NAMALWA (cell line): ENCODE data around the gene UBE2R2.
"Not testable (repeated sequence)": the region's sequence is repeated elsewhere in the genome, so short reads cannot be mapped to it uniquely, and the experiment has no call there.

Experiments used
- DNase-seq: peaks from one replicate; pipeline ENCODE4 v3.0.0-alpha.2; 2015; ENCODE audit warnings: low spot score

UBE2R2 gene

GRCh38 chr9:33816327-33817252 is at the start of gene UBE2R2:
Gene UBE2R2, plus strand, starts transcription at chr9:33817160. Its CDS starts 598 bp downstream, at chr9:33817758.
- DNase-seq = peak; percentile 90

DNA sequence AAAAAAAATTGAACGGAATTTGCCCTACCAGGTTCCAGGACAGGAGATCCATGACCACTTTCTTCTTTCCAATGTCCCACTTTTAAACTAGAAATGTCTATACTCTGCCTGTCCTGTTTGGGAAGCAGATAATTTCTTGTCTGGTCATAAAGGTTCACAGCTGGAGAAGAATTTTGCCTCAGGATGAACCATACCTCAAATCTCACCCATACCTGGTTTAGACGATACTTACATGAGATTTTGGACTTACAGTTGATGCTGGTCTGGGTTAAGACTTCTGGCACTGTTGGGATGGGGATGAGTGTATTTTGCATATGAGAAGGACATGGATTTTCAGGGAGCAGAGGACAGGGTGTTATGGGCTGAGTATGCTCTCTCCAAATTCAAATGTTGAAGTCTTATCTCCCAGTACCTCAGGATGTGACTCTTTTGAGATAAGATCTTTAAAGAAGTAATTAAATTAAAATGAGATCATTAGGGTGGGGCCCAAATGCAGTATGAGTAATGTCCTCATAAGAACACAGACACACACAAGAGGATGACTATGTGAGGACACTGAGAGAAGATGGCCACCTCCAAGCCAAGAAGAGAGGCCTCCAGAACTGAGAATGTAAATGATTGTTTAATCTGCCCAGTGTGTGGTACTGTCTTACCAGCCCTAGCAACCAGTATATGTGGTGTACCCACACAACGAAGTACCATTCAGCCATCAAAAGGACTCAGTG is 46.6 kb upstream of the UBE2R2 start:
- not testable (repeated sequence) for DNase-seq

GRCh38 chr9:33773135-33773534 is 43.8 kb upstream of the UBE2R2 start:
- DNase-seq = not testable (repeated sequence)

- DNase-seq = not testable (repeated sequence)
Measured at GRCh38 chr9:33774074-33774659, 42.8 kb upstream of the UBE2R2 start.

GRCh38 chr9:33776578-33776977 is 40.4 kb upstream of the UBE2R2 start:
- no peak for DNase-seq

DNA sequence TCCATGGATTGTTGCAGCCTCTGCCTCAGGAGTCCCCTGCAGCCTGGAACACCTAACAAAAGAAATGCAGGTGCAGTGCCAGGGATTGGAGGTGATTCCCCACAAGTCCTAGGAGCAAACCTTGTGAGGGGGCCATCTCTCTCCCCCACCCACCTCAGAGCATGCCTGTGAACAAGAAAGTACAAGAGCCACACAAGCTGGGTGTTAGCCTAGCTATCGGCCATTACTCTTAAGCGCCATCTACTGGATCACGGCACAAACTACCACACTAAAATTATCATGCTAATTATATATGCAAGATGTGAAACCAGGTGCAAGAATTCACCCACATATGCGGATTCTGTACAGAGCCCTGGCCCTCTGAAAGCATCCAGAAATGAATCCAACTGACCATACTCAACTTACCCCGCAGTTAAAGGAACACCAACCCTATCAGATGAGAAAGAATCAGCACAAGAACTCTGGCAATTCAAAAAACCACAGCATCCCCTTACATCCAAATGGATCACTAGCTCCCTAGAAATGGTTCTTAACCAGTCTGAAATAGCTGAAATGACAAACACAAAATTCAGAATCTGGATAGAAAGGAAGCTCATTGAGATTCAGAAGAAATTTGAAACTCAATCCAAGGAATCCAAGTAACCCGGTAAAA is 38.1 kb upstream of the UBE2R2 start:
- DNase-seq = peak; percentile 85

DNA sequence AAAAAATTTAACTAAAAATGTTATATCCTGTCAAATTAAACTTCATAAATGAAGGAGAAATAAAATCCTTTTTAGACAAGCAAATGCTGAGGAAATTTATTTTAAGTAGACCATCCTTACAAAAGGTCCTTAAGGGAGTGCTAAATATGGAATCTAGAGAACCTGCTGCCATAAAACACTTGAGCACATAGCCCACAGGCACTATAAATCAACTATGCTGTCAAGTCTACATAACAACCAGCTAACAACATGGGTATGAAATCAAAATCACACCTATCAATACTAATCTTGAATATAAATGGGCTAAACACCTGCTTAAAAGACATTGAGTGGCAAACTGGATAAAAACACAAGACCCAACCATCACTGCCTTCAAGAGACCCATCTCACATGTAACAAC is 36.7 kb upstream of the UBE2R2 start:
- no peak for DNase-seq

DNA sequence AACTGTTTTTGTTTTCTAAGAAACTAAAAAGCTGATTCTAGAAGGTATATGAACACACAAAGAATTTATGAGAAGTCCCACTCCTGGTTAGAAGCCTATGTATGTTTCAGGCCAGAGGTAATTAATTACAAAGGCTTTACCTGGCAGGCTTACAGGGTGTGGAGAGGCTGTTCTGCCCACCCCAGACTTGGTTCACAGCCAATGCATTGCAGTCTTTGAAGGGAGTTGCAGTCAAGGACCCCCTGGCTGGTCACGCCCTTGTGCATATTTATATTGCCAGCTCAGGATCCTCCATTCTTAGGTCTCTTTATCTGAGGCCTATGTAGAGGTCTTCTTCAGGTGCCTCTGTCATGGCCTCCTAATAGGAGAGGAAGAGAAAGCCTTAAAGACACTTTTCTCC is 35.2 kb upstream of the UBE2R2 start:
- no peak for DNase-seq

DNA sequence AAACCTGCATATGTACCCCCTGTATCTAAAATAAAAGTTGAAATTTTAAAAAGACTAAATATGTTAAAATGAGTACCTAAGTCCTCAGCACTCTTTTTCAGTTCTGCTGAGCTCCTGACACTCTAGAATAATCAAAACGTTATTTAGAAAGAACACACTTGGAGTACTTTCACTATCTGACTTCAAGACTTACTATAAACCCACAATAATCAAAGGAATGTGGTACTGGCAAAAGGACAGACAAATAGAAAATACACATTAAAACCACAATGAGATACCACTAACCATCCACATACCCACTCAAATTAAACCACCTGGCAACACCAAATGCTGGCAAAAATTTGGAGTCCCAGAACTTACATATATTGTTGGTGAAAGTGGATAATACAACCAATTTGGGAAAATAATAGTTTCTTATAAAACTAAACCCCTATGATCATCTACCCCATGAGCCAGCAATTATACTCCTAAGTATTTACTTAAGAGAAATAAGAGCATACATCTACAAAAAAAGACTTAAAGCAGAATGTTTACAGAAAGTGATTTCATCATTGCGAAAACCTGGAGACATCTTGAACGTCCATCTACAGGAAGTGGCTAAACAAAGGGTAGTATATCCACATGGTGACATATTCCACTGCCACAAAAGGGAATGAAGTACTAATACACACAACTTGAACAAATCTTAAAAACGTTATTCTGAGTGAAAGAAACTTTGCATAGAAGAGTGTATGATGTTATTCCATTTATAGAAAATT is 34.4 kb upstream of the UBE2R2 start:
- DNase-seq = no peak

GRCh38 chr9:33785914-33786313 is 31.0 kb upstream of the UBE2R2 start:
- DNase-seq = peak; percentile 30

DNA sequence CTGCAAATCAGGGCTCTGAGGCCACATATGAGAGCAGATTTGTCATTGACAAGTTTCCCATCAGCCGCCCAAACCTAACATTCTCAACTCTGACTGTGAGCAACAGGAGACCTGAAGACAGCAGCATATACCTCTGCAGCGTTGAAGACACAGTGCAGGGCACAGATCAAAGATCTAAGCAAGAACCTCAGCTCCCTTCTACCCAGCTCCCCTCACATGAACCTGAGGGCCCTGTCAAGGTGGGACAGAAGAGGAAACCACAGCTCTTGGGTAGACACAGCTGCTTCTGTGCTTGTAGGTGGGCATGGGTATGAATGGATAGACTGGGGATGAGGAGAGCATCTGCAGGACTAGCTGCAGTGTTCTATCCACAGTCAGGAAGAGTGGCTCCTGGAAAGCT is 30.3 kb upstream of the UBE2R2 start:
- DNase-seq = no peak

DNA sequence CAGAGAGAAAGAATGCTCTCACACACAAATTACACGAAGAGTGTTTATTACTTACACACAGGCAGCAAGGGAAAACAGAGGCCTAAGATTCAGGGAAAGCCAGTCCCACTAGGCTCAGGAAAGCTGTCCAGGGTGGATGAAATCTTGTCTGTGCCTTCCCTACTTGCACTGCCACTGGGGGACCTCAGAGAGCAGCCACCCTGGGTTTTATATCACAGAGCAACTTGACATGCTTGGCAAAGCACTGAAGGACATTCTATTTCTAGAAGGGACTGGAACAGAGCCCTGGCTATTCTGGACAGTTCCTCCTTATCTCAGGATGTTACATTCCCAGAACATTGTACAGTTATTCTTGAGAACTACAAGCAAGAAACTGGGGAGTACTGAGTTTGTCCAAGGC is 29.1 kb upstream of the UBE2R2 start:
- no peak for DNase-seq

GRCh38 chr9:33789429-33789828 is 27.5 kb upstream of the UBE2R2 start:
- DNase-seq = not testable (repeated sequence)

- DNase-seq = no peak
Measured at GRCh38 chr9:33791117-33791516, 25.8 kb upstream of the UBE2R2 start.

- not testable (repeated sequence) for DNase-seq
Measured at GRCh38 chr9:33793496-33793895, 23.5 kb upstream of the UBE2R2 start.

- no peak for DNase-seq
Measured at GRCh38 chr9:33794560-33794959, 22.4 kb upstream of the UBE2R2 start.

DNA sequence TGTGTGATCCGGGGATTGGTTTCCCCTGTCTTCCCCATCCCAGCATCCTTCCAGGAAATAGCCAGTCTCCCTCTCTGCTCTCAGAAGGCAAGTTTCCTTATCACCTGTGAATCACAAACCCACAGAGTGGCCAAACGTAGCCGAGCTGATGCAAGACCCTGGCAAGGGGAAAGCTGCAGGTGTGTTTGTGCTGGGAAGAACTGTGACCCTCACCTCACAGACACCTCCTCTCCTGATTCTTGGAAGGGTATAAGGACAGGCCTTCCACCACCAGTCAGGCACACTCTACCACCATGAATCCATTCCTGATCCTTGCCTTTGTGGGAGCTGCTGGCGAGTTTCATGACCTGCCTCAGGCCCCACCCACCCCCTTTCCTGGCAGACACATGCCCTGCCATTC is 21.7 kb upstream of the UBE2R2 start, which contains the start of gene PRSS3:
TSS of gene PRSS3 (plus strand) at position 281 of the 400 bp plus-strand sequence. CDS start at position 294, 13 bp downstream.
- DNase-seq = no peak

- DNase-seq = no peak
Measured at GRCh38 chr9:33795819-33796218, 21.1 kb upstream of the UBE2R2 start.

DNA sequence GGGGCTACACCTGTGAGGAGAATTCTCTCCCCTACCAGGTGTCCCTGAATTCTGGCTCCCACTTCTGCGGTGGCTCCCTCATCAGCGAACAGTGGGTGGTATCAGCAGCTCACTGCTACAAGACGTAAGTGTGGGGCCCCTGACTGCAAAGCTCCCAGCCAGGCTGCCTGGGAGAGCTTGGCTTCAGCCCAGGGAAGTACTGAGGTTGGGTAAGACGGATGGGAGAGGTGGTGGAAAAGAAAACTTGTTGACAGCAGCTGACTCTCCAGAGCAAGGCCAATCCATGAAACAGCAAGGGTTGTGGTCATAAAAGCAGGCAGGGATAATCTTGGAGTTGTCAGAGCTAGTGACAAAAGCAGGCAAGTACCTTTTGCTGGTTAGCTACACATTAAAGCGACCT is 20.3 kb upstream of the UBE2R2 start:
- not testable (repeated sequence) for DNase-seq

DNA sequence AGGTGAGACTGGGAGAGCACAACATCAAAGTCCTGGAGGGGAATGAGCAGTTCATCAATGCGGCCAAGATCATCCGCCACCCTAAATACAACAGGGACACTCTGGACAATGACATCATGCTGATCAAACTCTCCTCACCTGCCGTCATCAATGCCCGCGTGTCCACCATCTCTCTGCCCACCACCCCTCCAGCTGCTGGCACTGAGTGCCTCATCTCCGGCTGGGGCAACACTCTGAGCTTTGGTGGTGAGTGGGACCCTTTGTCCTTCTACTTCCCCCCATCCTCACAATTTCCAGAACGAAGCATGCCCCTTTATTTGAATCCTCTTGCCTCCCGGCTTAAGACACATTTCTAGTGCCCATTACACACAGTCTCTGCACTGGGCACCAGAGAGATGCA is 19.1 kb upstream of the UBE2R2 start:
- no peak for DNase-seq

DNA sequence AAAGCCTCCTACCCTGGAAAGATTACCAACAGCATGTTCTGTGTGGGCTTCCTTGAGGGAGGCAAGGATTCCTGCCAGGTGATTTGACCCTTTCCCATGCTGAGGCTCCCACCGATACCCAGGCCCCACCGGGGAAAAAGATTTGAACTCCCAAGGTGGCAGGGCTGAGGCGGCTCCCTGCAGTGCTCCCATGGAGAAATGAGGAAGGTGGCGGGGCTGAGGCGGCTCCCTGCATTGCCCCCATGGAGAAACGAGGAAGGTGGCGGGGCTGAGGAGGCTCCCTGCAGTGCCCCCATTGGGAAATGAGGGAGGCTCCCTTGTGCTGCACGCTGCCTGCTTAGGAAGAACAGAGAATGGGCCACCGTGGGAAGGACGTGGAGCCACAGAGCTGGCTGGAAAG is 18.4 kb upstream of the UBE2R2 start:
- DNase-seq = no peak
